NCI-H2196 treated with DMSO at 0.1 percent for 48 hours (cell line): ENCODE results near the gene ARHGEF9.
A peak's percentile ranks its signal among the peaks of the same experiment; 100 is the strongest.

Source experiments
- DNase-seq: peaks from one replicate; lab custom pipeline; 2025; ENCODE audit not compliant: unreplicated experiment; lab: John Stamatoyannopoulos, UW

Gene ARHGEF9

GRCh38 chrX:63747331-63747730 lies 37.7 kb downstream of the ARHGEF9 start:
- DNase-seq: no peak

- no peak for DNase-seq
These were observed 38.3 kb downstream of the ARHGEF9 start for GRCh38 chrX:63746715-63747114.

GRCh38 chrX:63746278-63746677 lies 38.7 kb downstream of the ARHGEF9 start:
- DNase-seq: no peak

- no peak for DNase-seq
These were observed 40.1 kb downstream of the ARHGEF9 start for GRCh38 chrX:63744850-63745394.

- DNase-seq: no peak
These were observed 41.4 kb downstream of the ARHGEF9 start for GRCh38 chrX:63743596-63743995.

- DNase-seq: no peak
These were observed 44.6 kb downstream of the ARHGEF9 start for GRCh38 chrX:63740382-63740781.

GRCh38 chrX:63739885-63740284 lies 45.1 kb downstream of the ARHGEF9 start:
- DNase-seq: no peak

GRCh38 chrX:63738696-63739095 lies 46.3 kb downstream of the ARHGEF9 start:
- DNase-seq: no peak

GRCh38 chrX:63737131-63737921 lies 47.7 kb downstream of the ARHGEF9 start:
- DNase-seq: no peak

- DNase-seq: no peak
These were observed 49.1 kb downstream of the ARHGEF9 start for GRCh38 chrX:63735882-63736281.

- DNase-seq: no peak
These were observed 64.7 kb downstream of the ARHGEF9 start for GRCh38 chrX:63720293-63720692.

- no peak for DNase-seq
These were observed 65.4 kb downstream of the ARHGEF9 start for GRCh38 chrX:63719633-63720032.

GRCh38 chrX:63718010-63718694 lies 66.9 kb downstream of the ARHGEF9 start:
- no peak for DNase-seq

- no peak for DNase-seq
These were observed 71.5 kb downstream of the ARHGEF9 start for GRCh38 chrX:63713526-63713925.

- no peak for DNase-seq
These were observed 76.2 kb downstream of the ARHGEF9 start for GRCh38 chrX:63708801-63709200.

- DNase-seq: no peak
These were observed 82.5 kb downstream of the ARHGEF9 start for GRCh38 chrX:63702556-63702955.

- peak; percentile 2 for DNase-seq
These were observed 97.9 kb downstream of the ARHGEF9 start for GRCh38 chrX:63686878-63687714.

- DNase-seq: no peak
These were observed 104.6 kb downstream of the ARHGEF9 start for GRCh38 chrX:63680423-63680822.

- DNase-seq: no peak
These were observed 105.6 kb downstream of the ARHGEF9 start for GRCh38 chrX:63679432-63679831.

- no peak for DNase-seq
These were observed 109.3 kb downstream of the ARHGEF9 start for GRCh38 chrX:63675716-63676115.

- DNase-seq: no peak
These were observed 111.1 kb downstream of the ARHGEF9 start for GRCh38 chrX:63673896-63674295.
